GM12872 (cell line): Measurements from ENCODE around the gene DEK.

Source experiments
- TF ChIP-seq, protein P1 (sequence below): IDR thresholded peaks from 3 replicates; pipeline ENCODE4 v1.5.1; 2011; ENCODE audit warnings: low read depth, mild to moderate bottlenecking, low read length, moderate library complexity; ENCODE audit not compliant: insufficient read depth

DEK gene

GRCh38 chr6:18244251-18244650, 20.1 kb downstream of the DEK start:
- TF ChIP-seq, protein P1, sequence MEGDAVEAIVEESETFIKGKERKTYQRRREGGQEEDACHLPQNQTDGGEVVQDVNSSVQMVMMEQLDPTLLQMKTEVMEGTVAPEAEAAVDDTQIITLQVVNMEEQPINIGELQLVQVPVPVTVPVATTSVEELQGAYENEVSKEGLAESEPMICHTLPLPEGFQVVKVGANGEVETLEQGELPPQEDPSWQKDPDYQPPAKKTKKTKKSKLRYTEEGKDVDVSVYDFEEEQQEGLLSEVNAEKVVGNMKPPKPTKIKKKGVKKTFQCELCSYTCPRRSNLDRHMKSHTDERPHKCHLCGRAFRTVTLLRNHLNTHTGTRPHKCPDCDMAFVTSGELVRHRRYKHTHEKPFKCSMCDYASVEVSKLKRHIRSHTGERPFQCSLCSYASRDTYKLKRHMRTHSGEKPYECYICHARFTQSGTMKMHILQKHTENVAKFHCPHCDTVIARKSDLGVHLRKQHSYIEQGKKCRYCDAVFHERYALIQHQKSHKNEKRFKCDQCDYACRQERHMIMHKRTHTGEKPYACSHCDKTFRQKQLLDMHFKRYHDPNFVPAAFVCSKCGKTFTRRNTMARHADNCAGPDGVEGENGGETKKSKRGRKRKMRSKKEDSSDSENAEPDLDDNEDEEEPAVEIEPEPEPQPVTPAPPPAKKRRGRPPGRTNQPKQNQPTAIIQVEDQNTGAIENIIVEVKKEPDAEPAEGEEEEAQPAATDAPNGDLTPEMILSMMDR, result no peak

DNA sequence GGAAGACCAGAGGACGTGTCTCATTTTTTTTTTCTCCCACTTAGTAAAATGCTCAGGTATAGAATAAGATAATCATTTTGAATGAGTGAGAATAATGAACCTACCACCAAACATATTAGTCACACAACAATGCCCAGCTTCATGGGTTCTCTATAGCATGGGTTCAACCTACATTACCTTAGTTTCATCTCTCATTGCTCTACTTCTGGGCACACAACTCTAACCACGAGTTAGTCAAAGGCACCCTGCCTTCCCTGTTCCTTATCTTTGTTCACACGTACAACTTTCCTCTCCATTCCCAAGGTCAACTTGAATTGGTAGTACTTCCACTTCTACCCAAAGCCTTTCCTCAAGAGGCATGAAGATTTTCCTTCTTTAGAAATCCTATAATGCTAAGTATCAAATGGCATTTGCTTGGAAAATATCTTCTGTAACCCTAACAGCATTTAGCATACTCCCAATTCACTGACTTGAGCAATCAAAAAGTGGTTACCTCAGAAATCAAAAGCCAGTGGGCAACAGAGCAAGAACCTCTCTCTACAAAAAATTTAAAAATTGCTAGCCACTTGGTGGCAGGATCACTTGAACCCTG, 20.9 kb downstream of the DEK start:
- TF ChIP-seq, protein P1, result no peak

DNA sequence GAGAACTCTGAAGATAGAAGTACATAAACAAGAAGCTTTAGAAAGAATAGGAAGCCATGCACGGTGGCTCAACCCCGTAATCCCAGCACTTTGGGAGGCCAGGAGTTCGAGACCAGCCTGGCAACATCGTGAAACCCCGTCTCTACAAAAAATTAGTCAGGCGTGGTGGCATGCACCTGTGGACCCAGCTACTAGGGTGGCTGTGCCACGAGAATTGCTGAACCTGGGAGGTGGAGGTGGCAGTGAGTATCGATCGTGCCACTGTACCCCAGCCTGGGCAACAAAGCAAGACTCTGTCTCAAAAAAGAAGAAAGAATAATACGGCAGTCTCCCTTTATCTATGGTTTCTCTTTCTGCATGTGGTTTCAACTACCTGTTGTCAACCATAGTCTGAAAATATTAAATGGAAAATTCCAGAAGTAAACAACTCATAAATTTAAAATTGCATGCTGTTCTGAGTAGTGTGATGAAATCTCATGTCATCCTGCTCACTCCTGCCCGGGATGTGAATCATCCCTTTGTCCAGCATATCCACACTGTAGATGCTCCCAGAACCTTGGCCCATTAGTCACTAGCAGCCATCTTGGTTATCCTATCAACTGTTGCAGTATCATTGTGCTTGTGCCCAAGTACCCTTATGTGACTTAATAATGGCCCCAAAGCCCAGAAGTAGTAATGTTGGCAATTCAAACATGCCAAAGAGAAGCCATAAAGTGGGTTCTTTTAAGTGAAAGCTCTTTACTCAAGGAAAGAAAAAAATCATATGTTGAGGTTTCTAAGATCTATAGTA, 22.1 kb downstream of the DEK start:
- TF ChIP-seq, protein P1, result no peak

DNA sequence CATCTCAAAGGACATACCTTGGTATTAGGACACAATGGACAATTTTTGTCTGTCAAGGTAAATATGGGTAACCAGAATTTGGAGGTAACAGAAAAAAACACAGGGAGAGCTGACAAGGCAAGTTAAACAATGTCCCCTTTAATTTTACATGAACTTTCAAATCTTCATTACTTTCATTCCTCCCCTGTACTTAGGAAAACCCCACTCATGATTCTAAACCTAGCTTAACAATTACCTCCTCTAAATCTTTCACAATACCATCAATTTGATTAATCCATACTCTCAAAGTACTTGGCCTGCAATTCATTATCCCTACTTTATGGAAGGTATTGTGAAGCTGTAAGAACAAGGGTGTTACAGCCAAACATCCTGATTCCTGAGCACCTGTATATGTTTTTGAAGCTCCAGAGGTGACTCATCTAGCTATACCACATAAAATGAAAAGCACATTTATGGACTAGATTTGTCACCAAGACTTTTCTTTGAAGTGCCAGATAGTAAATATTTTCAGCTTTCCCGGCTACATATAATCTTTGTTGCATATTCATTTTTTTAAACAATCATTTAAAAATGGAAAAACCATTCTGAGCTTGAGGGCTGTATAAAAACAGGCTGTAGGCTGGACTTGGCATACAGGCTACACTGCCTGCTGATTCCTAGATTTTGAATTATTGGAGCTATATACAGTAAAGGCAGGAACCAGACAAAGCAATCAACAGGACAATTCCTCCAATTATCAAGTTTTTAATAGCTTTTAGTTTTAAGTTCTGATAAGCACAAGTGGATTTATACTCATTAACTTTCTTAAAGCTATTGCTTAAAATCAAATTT, 22.9 kb downstream of the DEK start:
- TF ChIP-seq, protein P1, result no peak

DNA sequence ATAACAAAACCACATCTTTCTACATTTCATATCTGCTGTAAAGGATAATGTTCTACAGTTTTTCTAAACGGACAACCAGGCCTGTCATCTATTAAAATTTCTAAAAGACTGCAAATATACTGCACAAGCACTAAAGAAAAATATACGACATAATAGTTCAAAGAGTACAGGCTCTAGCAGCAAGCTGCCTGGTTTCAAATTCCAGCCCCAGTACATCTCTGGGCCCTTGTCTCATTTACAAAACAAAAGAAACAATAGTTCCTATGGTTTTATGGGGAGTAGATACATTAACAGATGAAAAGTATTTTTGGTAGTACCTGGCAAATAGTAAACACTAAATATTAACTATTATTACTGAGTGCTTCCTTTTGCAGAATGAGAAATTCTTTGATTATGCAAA, 24.1 kb downstream of the DEK start:
- TF ChIP-seq, protein P1, result no peak

DNA sequence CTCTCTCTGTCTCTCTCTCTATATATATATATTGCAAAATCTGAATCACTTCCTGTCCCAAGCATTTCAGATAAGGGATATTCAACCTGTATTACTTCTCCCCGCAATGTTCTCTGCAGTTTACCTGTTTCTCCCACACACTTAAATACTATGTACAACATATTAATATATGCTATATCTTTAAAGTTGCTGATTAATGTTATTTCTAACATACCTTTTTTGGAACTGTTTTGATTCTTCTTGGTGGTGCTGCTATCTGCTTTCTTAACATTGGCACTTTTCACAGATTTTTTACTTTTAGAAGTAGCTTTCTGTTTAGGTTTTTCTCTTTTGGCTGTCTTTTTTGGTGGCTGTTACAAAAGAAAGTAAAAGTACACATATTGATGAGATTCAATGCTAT, 27.2 kb downstream of the DEK start:
- TF ChIP-seq, protein P1, result no peak

DNA sequence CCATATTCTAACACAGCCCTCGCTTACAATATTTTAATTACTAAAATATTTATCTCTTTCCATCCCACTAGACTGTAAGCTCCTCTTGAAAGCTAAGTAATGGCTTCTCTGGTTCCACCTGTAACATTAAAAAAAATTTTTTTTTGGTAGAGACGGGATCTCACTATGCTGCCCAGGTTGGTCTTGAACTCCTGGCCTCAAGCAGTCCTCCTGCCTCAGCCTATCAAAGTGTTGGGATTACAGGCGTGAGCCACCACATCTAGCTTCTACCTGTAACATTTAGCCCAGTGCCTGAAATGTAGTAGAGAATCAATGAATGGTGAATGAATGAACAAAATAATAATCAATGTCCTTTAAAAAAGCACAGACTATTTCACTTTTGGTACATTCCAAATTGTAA, 28.8 kb downstream of the DEK start:
- TF ChIP-seq, protein P1, result no peak
